Measurements from ENCODE around the gene ACAA2.
"Not testable (repeated sequence)": the region's sequence is repeated elsewhere in the genome, so short reads cannot be mapped to it uniquely, and the experiment has no call there.

Gene ACAA2

DNA sequence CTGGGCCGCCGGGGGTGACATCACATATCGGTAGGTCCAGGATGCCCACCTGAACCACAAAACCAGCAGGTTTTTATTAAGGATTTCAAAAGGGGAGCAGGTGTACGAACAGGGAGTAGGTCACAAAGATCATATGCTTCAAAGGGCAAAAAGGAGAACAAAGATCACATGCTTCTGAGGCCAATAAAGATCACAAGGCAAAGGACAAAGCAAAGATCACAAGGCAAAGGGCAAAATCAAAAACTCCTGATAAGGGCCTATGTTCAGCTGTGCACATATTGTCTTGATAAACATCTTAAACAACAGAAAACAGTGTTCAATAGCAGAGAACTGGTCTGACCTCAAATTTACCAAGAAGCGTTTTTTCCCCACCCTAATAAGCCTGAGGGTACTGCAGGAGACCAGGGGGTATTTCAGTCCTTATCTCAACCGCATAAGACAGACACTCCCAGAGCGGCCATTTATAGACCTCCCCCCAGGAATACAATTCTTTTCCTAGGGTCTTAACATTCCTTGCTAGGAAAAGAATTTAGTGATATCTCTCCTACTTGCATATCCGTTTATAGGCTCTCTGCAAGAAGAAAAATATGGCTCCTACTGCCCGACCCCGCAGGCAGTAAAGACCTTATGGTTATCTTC, 4.7 kb downstream of the ACAA2 start:
- not testable (repeated sequence) for DNase-seq

DNA sequence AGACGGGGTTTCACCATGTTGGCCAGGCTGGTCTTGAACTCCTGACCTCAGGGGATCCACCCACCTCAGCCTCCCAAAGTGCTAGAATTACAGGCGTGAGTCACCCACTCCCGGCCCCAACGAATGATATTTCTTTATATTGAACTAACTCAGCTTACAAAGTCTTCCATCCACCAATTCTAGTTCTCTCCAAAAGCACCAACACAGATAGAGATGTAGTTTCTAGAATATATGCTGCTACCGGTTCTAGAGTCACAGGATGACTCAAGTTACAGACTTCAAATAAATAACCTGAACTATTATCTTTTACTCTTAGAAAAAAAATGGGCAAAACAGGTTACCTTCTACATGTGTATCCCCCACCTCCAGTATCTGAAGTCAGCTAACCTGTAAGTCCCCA, 9.2 kb downstream of the ACAA2 start:
- DNase-seq = no peak

DNA sequence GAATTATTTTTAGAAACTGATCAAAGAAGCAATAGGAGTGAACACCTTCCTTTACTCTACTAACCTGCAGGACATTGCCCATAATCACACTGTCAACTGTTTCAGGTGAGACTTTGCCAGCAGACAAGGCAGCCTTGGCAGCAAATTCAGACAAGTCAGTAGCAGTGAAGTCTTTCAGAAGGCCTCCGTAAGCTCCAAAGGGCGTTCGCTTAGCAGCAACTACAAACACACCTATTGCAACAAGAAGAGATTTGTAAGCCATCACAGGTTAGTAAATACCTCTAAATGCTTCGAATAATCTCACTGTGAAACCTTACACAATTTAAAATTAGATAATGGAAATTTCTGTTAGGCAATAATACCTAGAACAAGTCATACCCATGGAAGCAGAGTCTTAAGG, 10.7 kb downstream of the ACAA2 start:
- no peak for DNase-seq

DNA sequence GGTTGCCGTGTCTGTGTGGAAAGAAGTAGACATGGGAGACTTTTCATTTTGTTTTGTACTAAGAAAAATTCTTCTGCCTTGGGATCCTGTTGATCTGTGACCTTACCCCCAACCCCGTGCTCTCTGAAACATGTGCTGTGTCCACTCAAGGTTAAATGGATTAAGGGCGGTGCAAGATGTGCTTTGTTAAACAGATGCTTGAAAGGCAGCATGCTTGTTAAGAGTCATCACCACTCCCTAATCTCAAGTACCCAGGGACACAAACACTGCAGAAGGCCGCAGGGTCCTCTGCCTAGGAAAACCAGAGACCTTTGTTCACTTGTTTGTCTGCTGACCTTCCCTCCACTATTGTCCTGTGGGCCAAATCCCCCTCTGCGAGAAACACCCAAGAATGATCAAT, 12.8 kb downstream of the ACAA2 start:
- DNase-seq = not testable (repeated sequence)

DNA sequence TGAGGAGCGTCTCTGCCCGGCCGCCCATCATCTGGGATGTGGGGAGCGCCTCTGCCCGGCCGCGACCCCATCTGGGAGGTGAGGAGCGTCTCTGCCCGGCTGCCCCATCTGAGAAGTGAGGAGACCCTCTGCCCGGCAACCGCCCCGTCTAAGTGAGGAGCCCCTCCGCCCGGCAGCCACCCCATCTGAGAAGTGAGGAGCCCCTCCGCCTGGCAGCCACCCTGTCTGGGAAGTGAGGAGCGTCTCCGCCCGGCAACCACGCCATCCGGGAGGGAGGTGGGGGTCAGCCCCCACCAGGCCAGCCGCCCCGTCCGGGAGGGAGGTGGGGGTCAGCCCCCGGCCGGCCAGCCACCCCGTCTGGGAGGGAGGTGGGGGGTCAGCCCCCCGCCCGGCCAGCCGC, 13.5 kb downstream of the ACAA2 start:
- not testable (repeated sequence) for DNase-seq

DNA sequence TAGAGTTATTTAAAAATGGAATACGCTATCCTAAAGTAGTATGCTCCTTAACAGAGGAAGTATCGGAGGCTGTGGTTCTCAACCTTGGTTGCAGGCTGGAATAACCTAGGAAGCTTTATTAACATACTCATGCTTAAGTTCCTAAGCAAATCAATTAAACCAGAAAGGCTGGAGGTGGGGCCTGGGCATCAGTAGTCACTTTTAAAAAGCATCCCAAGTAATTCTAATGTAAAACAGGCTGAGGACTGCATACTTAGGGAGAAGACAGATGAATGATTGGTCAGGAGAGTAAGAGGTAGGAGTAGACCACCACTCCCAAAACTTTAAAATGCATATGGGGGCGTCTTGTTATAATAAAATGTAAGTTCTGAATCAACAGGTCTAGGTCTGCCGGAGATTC, 15.3 kb downstream of the ACAA2 start:
- no peak for DNase-seq

DNA sequence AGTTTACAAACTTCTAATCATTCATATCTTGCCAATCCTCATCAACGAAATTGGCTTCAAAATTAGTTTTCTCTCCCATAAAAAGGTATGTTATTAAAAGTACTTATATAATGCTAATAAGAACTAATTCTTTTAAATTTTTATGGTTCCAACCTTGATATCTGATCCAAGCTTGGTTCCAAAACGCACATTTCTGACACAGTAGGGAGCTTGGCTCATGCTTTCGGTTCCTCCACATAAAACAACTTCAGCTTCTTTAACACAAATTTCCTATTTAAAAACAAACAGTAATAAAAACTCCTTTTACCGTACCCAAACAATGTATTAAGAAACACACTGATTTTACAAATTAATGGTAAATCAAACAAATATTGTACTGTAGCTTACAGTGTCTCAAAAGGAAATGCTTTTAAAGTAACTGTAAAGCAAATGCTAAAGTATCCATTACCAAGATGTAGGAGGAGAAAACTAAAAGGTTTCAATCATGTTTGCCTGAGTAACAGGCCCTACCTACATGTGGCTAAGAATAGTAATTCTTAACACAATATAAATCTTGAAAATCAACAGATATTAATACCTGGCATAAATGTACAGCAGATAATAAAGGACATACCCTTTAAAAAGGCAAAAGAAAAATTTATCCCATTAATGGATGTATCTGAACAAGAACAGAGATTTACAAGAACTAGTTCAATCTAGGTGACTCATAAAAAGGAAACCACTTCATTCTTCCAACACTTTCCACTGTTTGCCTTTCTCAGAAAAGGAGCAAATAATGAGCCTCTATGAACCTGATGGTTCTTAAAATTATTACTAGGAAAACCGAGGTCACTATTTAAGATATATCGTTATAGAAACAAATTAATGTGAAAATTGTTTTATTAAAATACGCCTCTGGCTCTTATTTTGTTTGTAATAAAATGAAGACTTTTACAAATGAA, 17.5 kb downstream of the ACAA2 start:
- no peak for DNase-seq

DNA sequence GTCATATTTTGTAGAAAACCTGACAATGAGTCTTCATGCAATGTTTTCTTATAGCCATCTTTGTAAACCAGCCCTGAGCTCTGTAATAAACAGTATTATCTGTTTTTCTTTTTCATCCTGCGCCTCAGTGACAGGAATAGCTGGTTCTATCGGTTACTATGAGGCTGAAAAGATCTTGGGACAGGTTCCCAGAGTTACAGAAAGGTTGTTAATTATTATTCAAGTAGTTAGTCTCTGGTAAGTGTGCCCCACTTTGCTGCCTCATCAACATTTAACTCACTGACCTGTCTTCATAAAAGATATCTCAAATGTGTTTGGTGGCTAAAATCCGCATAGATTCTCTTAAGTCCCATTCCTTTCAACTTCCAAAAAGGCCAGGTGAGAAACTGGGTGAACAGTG, 18.6 kb downstream of the ACAA2 start:
- DNase-seq = no peak

DNA sequence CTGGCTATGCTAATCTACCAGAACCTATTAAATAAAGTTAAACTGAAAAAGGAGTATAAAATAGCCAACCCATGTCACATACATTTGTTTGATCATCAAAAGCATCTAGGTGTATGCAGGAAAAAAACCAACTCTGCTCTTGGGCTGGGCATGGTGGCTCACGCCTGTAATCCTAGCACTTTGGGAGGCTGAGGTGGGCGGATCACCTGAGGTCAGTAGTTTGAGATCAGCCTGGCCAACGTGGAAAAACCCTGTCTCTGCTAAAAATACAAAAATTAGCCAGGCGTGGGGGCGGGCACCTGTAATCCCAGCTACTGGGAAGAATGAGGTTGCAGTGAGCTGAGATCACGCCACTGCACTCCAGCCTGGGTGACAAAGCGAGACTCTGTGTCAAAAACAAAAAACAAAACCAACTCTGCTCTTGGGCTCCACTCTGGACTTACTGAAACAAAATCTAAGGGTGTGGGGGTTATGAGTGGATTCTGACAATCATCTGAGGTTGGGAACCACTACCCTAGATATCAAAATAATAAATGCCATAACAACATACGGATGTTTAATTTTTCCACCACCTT, 23.7 kb downstream of the ACAA2 start:
- DNase-seq = not testable (repeated sequence)

DNA sequence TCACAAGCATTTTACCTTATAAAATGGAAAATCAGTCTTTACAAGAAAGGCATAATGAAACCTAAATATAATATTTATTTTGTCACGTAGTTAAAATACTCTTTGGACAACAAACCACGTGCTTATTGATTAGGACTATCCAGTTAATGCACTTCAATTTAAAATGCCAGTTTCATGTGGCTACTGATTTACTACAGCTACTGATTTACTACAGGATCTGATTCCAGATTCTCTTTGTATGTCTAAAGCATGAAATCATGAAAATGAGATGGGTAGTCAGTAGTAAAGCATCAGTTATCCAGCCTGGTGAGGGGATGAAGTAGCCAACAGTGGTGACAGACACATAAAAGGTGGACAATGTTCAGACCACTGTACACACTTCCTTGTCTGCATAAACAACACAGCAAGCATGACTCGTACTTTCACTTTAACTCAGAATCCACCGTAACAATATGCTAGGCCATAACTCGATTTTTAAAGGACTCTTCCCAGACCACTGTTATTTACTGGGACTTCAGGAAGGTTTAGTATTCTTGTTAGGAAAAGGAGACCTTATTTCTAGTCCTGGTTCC, 24.9 kb downstream of the ACAA2 start:
- DNase-seq = peak; percentile 39

DNA sequence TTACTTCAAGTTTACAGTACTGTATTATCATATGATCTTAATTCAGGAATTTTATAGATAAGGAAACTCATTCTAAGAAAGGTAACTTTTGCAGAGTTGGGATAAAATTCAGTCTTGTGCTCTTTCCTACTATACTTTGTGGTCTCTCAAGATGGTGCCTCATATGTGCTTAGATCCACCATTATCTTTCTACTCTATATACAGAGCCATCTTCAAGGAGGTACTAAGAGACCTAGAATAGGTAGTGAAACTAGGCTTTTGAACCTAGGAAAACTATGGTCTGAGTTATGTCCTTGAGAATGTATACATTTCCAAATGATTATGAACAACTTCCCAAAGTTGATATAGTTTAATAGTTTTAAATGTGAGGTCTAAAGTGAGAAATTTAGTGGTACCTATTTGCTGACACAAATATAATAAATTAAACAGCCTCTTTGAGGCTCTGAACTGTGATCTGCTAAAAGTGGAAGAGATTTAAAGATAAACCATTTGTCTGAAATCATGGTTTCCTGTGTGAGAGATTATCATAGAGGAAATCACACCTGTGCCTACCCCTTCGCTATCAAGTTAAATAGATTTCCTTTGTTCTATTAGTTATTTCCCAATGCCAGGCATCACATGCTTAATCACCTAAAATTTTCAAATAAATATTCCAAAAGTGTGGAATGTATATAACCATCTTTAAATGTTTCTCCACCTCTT, 27.2 kb downstream of the ACAA2 start:
- no peak for DNase-seq

DNA sequence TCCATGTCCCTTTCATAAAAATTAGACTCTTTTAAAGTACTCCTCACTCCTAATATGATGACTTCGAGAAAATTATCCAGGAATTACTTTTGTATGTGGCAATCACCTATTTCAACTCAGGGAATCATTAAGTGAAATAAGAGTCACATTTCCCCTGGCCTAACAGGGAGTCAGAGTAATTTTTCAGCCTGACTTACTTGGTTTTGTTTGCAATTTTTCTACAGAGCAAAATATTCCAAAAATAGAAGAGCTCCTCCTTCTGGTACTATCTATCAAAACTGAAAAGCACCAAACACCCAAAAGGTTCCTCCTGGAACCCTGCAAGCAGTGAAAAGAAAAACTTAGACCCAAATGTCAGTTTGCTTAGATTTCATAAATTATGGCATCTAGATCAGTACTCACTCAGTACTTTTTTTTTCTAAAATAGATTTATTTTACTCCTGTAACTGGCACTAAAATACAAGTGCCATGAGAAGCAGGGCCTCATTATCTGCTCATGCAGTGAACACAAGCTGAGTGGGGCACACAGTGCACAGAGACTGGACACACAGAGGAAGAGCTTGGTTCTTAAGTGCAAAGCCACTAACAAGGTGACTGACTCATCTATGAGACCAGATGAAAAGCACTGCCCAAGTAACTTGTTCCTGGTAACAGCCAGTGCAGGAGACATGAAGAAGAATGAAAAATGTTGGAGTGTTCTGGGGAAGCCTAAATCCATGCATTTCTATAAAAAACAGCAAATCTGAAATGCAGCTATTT, 28.7 kb downstream of the ACAA2 start:
- peak; percentile 19 for DNase-seq

DNA sequence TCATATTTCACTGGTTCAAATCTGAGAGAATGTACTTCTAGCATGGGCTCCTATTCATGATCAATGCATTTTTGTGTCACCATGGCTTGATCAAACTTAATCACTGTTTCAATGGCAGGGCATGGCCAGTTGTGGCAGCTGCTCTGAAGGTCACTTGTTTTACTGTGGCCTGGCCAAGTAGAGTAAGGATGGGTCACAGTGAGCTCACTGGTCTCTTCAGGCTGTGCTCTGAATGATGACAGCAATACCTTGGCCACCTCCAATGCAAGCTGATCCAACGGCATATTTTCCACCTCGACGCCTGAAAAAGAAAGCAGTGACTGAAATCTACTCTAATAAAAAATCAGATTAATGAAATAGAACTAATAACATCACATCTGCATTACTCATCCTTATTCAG, 29.7 kb downstream of the ACAA2 start:
- not testable (repeated sequence) for DNase-seq

DNA sequence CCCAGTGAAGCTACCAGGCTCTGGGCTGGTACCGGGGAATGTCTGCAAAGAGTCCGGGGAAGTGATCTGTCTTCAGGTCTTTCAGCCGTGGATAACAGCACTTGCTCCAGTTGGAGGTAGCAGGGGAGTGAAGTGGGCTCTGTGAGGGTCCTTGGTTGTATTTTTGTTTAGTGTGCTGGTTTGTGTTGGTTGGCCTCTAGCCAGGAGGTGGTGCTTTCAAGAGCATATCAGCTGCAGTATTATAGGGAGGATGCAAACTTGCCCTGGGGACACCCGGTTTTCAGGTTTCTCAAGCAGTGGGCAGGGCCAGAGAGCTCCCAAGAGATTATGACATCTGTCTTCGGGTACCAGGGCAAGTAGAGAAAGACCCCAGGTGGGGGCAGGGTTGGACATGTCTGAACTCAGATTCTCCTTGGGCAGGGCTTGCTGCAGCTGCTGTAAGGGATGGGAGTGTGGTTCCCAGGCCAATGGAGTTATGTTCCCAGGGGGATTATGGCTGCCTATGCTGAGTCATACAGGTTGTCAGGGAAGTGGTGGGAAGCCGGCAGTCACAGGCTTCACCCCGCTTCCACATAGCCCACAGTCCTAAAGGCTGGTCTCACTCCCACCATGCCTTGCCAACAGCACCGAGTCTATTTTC, 34.4 kb downstream of the ACAA2 start:
- DNase-seq = no peak

DNA sequence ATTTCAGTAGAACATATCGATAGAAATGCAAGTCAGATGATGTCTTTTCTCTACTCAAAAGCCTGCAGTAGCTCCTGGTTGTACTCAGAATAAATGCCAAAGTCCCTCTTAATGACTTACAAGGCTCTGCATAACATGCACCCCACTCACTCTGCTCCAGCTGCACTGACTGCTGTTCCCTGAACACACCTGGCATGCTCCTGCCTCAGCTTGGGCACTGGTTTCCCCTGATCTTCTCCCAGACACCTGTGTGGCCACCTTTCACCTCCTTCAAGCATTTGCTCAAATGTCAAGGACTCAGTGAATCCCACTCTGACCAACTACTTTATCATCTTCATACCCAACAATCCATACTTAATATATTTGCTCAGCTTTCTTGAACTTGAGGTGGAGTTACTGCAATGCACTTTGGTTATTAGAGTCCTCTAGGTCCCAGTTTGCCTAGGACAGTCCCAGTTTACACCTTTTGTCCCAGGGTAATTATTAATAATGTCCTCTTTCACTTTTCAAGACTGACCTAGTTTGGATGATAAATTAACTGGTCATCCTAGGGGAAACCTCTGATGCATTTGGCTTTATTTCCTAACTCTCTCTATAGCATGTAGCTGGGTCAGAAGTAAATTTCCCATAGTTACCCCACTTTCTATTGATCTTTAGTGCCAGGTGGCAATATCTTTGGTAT, 44.1 kb downstream of the ACAA2 start:
- DNase-seq = no peak

DNA sequence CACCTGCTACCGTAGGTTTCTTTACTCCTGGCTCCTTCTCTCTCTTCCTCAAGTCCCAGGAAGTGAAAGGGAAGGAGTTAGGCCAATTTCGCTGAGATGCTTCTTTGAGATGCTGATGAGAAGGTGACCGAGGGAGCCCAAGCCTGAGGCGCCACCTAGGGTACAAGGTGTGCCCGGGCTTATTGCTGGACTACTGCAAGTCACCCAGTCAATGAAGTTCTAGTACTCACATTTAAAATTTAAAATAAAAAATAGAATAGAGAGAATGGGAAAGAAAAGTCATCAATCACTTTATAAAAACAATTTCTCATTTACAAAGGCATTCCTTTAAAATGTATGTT, 45.3 kb downstream of the ACAA2 start:
- DNase-seq = peak; percentile 41

DNA sequence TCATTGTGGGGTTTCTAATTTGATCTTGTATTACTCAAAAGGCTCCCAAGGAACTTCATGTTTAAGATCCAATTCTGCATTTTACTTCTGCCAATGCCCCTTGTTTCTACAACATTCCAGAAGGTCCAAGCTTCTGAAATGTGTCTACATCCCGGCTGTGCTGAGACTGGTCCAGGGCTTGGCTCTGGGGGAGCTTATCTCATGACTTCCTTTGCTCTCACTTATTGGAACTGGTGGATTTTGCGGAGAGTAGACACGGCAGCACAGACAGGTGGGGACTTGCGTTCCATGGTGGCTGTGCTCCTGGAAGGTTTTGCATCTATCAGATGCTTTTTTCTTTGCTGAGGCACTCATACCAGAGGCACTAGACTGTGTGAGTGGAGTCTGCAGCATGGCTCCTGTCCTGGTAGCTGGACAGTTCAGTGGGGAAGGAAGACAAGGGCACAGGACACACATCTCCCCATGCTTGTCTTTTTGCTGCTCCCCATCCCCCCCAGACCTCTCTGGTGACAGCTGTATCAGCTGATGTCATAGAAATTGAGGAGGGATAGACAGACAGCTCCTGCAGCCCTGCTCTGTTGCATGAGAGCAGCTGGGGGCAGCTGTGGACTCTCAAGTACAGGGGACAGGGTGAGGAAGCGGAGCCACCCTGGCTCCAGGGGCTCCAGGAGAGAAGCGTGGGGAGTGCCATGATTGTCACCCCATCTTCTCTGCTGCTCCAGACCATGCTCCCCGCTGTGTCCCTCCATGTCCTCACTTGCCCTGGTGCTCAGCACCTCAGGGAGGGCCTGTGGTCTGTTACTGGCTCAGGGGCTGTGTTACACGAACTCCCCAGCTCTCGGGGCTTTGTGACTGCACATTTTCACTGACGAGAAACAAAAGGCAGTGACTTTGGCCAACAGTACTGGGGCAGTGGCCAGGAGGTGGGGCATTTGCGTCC, 46.0 kb downstream of the ACAA2 start:
- no peak for DNase-seq

DNA sequence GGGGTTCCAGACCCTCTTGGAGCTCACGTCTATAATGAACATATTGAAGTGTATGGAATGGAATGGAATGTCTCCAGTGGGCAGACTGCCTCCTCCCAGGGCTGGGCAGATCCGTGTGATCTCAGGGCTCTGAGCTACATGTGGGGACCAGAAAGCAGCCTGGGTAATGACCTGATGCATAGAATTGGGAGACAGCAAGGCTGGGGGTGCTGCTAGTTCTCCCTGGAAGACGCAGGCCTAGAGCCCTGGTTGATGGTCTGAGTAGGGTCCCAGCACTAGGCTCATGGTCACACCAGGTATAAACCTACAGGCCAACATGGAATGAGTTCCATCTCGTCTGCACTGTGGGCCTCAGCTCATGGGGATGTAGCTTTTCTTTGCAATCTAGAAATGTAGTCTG, 46.7 kb downstream of the ACAA2 start:
- DNase-seq = no peak

DNA sequence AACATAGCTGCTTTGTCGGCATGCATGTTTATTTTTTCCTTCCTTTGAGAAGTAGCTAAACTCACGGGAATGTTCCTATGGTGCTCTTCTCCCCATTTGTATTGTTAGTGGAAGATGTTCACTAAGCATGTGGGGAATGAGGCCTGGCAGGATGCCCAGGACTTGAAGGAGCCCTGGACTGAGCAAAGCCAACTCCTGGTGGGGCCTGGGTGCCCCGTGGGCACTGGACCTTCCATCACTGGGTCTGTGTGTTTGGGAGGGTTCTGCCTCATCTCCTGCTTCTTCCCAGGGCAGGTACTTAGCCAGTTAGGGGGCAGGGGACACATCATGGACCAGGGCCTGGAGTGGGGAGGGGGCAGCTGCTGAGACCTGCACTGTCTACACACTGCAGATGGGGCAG, 49.3 kb downstream of the ACAA2 start:
- no peak for DNase-seq

DNA sequence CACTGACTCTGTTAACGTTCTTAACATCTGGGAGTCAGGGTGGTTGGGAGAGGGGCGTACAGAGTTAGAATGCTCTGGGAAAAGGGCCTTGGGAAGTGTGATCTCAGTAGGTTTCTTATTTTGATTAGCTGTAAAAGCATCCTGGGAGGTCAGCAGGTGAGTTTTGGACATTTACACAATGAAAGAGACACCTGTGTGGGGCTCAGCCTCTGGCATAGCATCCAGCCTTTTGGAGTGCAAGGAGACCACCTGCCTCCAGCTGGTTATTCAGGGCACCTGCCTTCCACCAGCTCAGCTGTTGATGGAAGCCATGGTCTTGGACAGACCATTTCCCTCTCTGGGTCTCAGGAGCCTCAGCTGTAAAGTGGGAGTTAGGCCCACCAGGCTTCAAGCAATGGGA, 49.7 kb downstream of the ACAA2 start:
- DNase-seq = no peak

Measured in OCI-M1 (cell line).